ENCODE data around the gene NDFIP1.

Gene NDFIP1

DNA sequence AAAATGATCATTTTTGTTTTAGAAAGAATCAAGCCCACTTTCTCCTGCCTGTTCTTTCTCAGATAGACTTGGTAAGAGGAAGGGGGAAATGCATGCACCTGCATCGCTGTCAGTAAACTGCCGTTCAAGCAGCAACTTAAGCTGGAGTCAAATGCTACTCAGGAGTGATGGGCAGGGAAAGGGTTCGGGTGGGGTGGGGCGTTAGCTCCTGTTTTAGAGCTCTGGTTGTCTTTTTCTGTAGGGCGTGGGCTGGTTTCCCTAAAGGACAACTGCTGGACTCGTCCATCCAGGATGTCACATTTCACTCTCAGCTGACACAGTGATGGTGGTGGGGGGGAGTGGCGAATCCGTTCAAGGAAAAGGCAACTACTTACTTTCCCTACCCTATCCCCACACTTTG, 75.0 kb downstream of the NDFIP1 start:
- no peak overlapping the region for H3K27ac ChIP-seq
- TF ChIP-seq, protein P1, sequence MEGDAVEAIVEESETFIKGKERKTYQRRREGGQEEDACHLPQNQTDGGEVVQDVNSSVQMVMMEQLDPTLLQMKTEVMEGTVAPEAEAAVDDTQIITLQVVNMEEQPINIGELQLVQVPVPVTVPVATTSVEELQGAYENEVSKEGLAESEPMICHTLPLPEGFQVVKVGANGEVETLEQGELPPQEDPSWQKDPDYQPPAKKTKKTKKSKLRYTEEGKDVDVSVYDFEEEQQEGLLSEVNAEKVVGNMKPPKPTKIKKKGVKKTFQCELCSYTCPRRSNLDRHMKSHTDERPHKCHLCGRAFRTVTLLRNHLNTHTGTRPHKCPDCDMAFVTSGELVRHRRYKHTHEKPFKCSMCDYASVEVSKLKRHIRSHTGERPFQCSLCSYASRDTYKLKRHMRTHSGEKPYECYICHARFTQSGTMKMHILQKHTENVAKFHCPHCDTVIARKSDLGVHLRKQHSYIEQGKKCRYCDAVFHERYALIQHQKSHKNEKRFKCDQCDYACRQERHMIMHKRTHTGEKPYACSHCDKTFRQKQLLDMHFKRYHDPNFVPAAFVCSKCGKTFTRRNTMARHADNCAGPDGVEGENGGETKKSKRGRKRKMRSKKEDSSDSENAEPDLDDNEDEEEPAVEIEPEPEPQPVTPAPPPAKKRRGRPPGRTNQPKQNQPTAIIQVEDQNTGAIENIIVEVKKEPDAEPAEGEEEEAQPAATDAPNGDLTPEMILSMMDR (conservative IDR thresholded peaks at IDR 0.05), result no peak

DNA sequence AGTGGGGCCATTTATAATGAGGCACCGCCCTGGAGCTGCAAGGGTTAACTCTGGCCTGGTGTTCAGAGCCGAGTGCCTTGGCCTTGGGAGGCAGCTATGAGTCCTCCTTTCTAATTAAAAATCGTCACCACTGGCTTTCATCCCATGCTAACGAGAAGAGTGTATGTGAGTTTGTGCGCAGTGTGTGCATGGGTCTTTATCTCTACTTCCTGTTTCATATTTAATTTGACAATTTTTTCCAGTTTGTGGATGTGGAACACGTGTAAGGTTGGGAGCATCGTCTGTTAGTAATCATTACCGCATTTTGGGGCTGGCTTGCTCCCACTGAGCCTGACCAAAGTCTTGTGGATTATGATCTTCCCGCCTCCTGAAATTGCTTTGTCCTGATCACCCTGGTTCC, 76.4 kb downstream of the NDFIP1 start:
- H3K27ac ChIP-seq, result peak overlapping the region; percentile 99
- TF ChIP-seq, protein P1 (conservative IDR thresholded peaks at IDR 0.05), result no peak

DNA sequence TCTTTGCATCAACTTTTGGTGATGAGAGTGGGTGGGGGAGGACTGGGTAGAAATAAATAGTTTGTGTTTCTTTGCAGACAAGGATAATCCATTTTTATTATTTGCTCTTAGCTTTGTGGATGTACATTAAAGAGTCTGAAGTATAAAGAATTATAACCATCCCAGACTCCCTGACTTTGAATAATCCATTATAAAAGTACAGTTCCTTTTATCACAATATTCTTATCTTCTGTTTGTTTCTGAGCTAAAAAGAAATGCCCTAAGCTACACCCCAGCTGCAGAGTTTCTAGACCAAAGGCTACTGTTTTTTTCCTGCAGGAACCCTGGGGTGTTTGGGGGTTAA, 77.9 kb downstream of the NDFIP1 start:
- H3K27ac ChIP-seq, result peak overlapping the region; percentile 99
- TF ChIP-seq, protein P1 (conservative IDR thresholded peaks at IDR 0.05), result no peak

- peak overlapping the region; percentile 99 for H3K27ac ChIP-seq
- TF ChIP-seq, protein P1 (conservative IDR thresholded peaks at IDR 0.05), result no peak
These were observed 78.4 kb downstream of the NDFIP1 start for GRCh38 chr5:142186857-142187594.

GRCh38 chr5:142188691-142189090, 80.1 kb downstream of the NDFIP1 start:
- H3K27ac ChIP-seq, result peak overlapping the region; percentile 99; the same call in 1 of the 2 replicates

GRCh38 chr5:142189813-142190212, 81.2 kb downstream of the NDFIP1 start:
- TF ChIP-seq, protein P1 (conservative IDR thresholded peaks at IDR 0.05), result no peak
- H3K27ac ChIP-seq, result peak overlapping the region; percentile 99; the same call in 1 of the 2 replicates

GRCh38 chr5:142191776-142192175, 83.2 kb downstream of the NDFIP1 start:
- H3K27ac ChIP-seq, result peak overlapping the region; percentile 99
- TF ChIP-seq, protein P1 (conservative IDR thresholded peaks at IDR 0.05), result no peak

Measured in VCaP (cell line).